ENCODE data around the gene XRRA1.
"Not testable (repeated sequence)": the region's sequence is repeated elsewhere in the genome, so short reads cannot be mapped to it uniquely, and the experiment has no call there.

XRRA1 gene

GRCh38 chr11:74895340-74896116 is 53.4 kb downstream of the XRRA1 start:
- no peak for DNase-seq

- DNase-seq = not testable (repeated sequence)
Observed at GRCh38 chr11:74893015-74893414, 55.9 kb downstream of the XRRA1 start.

GRCh38 chr11:74877132-74877531 is 71.8 kb downstream of the XRRA1 start:
- DNase-seq = no peak

DNA sequence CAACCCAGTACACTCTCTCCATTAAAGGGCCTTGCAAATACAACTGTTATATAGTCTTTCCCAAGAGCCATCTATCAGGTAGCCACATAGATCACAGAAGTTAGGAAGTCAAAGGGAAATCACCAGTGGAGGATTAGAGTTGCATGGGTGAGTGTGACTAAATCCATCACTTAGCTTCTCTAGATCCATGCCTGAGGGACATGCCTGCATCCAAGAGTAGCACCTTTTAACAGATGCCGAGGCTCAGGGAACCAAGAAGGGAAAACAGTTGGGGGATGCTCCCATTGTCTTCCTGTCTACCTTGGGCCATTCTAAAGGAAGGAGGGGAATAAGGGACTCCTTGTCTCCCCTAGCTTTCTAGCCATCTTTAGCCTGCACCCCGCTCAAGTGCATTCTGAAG is 77.9 kb downstream of the XRRA1 start:
- no peak for DNase-seq

- no peak for DNase-seq
Observed at GRCh38 chr11:74870485-74870884, 78.4 kb downstream of the XRRA1 start.

DNA sequence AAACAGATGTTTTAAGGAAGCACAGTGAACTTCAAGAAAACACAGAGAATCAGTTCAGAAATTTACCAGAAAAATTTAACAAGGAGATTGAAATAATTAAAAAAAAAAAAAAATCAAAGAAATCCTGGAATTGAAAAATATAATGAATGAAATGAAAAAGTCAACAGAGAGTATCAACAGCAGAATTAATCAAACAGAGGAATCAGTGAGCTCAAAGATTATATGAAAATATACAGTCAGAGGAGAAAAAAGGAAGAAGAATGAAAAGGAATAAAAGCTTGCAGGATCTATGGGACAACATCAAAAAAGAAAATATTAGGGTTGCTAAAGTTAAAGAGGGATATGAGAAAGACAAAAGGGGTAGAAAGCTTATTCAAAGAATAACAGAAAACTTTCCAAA is 82.3 kb downstream of the XRRA1 start:
- DNase-seq = no peak

DNA sequence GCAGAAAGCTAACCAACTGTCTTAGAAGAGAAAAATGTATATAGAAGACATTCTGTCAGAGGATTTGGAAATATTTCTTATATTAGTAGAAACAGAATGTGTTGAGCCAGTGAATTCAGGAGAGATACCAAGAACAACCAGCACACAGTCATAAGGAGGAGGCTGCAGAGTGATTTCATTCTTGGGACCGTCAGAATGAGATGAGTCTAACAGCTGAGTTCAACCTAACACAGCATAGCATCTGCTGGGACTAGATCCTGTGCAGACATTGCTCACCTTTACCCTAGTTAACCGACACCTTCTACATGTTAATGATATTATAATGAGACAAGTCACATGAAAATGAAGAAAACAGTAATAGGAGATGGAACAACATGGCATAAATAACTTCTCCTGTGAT is 85.5 kb downstream of the XRRA1 start:
- DNase-seq = no peak

DNA sequence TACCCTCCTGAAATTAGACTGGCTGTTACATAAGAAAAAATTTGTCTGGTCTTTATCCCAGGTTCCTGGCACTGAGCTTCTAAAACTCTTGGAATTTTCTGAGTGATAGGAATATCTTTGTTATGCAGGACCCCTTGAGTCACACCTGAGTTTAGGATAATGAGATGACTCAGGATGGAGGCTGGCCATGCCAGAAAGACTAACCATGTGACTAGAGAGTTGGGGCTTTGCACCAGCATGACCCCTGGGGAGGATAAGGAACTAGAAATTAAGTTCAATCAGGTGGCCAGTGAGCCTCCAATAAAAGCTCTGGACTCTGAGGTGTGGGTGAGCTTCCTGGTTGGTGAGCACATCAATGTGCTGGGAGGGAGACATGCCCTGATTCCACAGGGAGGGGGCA is 88.1 kb downstream of the XRRA1 start:
- DNase-seq = no peak

DNA sequence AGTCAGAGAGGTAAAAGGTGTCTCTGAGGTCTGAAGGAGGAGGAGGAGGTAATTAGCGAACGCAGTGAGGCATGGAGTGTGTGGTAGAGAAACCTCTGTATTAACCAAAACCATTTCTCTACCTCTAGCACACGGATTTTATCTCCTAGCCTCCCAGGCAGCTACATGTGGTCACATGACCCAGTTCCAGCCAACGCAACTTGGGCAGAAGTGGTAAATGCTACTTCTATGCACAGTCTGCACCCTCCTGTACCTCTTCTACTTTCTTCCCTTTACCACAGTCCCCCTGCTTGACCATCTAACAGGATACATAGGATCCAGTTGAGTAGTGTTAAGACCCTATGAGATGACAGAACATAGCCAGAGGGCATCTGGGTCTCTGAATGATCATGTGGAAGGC is 95.7 kb downstream of the XRRA1 start:
- no peak for DNase-seq

GRCh38 chr11:74849525-74850391 is 99.1 kb downstream of the XRRA1 start:
- DNase-seq = no peak

- DNase-seq = no peak
Observed at GRCh38 chr11:74847895-74848294, 101.0 kb downstream of the XRRA1 start.

GRCh38 chr11:74847395-74847794 is 101.5 kb downstream of the XRRA1 start:
- DNase-seq = no peak

DNA sequence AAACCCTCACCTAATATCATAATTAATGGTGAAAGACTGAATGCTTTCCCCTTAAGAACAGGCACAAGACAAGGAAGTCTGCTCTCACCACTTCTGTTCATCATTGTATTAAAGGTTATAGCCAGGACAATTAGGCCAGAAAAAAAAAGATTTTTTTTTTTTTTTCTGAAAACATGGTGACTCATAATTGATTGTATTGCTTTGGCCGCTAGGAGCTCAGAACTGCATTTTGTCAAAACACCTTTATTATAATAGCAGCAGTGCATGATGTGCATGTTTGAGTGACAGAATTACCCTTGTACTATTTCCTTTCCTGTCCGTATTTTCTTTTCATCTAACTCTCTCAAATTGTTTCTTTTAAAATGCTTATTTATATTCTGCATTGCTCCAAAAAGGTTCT is 102.1 kb downstream of the XRRA1 start:
- DNase-seq = no peak

GRCh38 chr11:74845978-74846517 is 102.8 kb downstream of the XRRA1 start:
- DNase-seq = no peak

DNA sequence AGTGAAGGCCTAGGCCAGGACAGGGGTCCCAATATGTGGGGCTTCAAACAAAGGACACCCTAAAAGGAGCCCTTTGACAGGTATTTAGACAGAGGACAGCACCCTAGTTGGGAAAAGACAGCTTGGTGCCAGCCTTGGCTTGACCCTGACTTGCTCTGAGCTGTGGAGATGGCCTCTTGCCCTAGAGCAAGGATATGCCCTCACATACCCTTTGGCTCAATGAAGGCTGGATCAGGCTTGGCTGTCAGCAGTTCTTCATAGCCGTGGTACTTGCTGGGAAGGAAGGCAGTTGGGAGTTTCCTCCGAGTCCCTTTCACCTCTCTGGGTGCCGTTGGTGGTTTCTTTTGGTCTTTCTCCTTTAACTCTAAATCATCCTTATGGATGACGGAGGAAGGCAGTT is 104.0 kb downstream of the XRRA1 start:
- DNase-seq = no peak

GRCh38 chr11:74844072-74844471 is 104.8 kb downstream of the XRRA1 start:
- DNase-seq = no peak

GRCh38 chr11:74842967-74843366 is 105.9 kb downstream of the XRRA1 start:
- no peak for DNase-seq

DNA sequence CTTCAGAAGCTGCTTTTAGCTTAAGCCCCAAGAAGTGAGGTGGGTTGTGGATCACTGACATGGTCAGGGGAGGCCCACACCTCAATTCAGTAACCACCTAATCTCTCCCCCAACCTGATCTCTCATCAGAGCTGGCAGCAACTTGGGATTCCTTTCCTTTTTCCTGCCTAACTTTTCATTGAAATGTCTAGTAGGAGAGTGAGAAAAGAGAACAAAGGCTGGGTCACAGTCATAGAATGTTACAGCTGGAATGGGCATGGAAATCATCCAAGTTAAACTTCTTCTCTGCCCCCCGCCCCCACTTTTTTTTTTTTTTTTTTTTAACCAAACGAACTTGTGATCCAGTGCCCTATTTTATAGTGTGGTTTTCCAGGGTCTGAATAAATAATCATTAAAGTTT is 108.4 kb downstream of the XRRA1 start:
- no peak for DNase-seq

DNA sequence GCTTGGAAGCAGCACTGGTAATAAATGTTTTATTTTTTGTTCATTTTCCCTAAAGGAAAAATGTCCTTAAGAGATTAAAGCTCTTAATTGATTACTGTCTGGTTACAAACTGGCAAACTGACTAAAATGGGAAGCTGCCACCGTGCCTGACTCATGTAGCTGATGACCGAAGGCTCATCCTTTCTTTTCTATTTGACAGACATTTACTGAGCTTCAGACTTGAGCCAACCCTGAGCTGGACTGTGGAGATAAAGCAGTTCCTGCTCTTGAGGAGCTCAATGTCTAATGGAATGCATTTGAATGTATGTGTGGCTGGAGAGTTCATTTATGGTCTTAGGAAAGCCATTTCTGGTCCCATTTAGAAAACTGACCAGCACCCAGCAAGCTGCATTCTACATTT is 108.9 kb downstream of the XRRA1 start:
- no peak for DNase-seq

GRCh38 chr11:74839446-74839845 is 109.4 kb downstream of the XRRA1 start:
- no peak for DNase-seq

GRCh38 chr11:74838188-74838587 is 110.7 kb downstream of the XRRA1 start:
- DNase-seq = no peak

GRCh38 chr11:74837191-74837590 is 111.7 kb downstream of the XRRA1 start:
- DNase-seq = no peak

DNA sequence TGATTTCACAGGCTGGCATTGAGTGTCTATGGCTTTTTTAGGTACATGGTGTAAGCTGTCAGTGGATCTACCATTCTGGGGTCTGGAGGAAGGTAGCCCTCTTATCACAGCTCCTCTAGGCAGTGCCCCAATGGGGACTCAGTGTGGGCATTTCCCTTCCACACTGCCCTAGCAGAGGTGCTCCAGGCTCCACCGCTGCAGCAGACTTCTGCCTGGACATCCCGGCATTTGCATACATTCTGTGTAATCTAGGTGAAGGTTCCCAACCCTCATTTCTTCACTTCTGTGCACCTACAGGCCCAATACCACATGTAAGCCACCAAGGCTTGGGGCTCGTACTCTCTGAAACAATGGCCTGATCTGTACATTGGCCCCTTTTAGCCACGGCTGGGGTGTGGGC is 122.0 kb downstream of the XRRA1 start:
- no peak for DNase-seq

GRCh38 chr11:74825596-74825995 is 123.3 kb downstream of the XRRA1 start:
- not testable (repeated sequence) for DNase-seq
